ENCODE results near the gene MT1E. TPM values are rescaled to one million over a fixed set of nuclear protein-coding genes. Genes with fewer than 3 reads are reported as not detected.

MT1E gene
- total and polyA plus RNA-seq, 2 of the 13 experiments (the other 11 are each of a cell fraction or from before 2014, with no cell fraction given): 110 to 1,072 TPM

- TF ChIP-seq ZFP90 (CRISPR knock-in tag; IDR thresholded peaks at IDR 0.05; ENCODE audit: borderline replicate concordance) (peak; percentile 76; the same call in 1 of the 2 replicates), BORCS8-MEF2B (CRISPR knock-in tag; IDR thresholded peaks at IDR 0.05) (peak; percentile 71; the same call in 1 of the 2 replicates), SRY (CRISPR knock-in tag; IDR thresholded peaks at IDR 0.05) (peak; percentile 54; the same call in 1 of the 2 replicates), ZFP37 (CRISPR knock-in tag; IDR thresholded peaks at IDR 0.05; ENCODE audit: borderline replicate concordance) (no peak), HIC2 (CRISPR knock-in tag; IDR thresholded peaks at IDR 0.05; ENCODE audit: low read depth) (0 out of 2 replicates have a peak, but pooled peaks have one; percentile 8), YY1 (IDR thresholded peaks at IDR 0.05; ENCODE audit: insufficient read depth, insufficient replicate concordance, low read depth, low read length) (peak; percentile 78), NBN (conservative IDR thresholded peaks at IDR 0.05) (no peak), ZNF432 (CRISPR knock-in tag; IDR thresholded peaks at IDR 0.05; ENCODE audit: borderline replicate concordance) (no peak), ZSCAN9 (CRISPR knock-in tag; IDR thresholded peaks at IDR 0.05; ENCODE audit: borderline replicate concordance) (peak; percentile 24; the same call in 1 of the 2 replicates), BCL6 (CRISPR knock-in tag; IDR thresholded peaks at IDR 0.05) (peak; percentile 83), IKZF5 (CRISPR knock-in tag; IDR thresholded peaks at IDR 0.05) (peak; percentile 79), NONO (IDR thresholded peaks at IDR 0.05) (no peak), NONO (CRISPR knock-in tag; conservative IDR thresholded peaks at IDR 0.05) (peak; percentile 94), ZNF557 (CRISPR knock-in tag; IDR thresholded peaks at IDR 0.05) (no peak), SRSF4 (IDR thresholded peaks at IDR 0.05; ENCODE audit: low read depth, low read length, poor library complexity, severe bottlenecking) (no peak), HBP1 (CRISPR knock-in tag; IDR thresholded peaks at IDR 0.05; ENCODE audit: low read depth) (peak; percentile 87), KAT2B (IDR thresholded peaks at IDR 0.05; ENCODE audit: borderline replicate concordance, low read depth, low read length) (no peak), CENPBD1 (CRISPR knock-in tag; IDR thresholded peaks at IDR 0.05; ENCODE audit: borderline replicate concordance, low read depth) (peak; percentile 53; the same call in 1 of the 2 replicates), PBX3 (CRISPR knock-in tag; IDR thresholded peaks at IDR 0.05; ENCODE audit: borderline replicate concordance) (no peak)
These were observed 17.3 kb upstream of the MT1E start, which contains the start of gene MT2A (continued) for GRCh38 chr16:56608043-56608875.

Data from HepG2 (cell line).